C4-2B (cell line): Measurements from ENCODE around the gene ADISSP.

Experiments
- H3K27ac ChIP-seq: fragments of 450-650 bp; 2 replicates; pipeline ENCODE4 v1.5.1; 2017
- CTCF ChIP-seq: fragments of 450-650 bp; conservative IDR thresholded peaks from 2 replicates; pipeline ENCODE4 v1.5.1; 2017; ENCODE audit warnings: mild to moderate bottlenecking
- ZFX ChIP-seq: fragments of 450-650 bp; IDR thresholded peaks from 2 replicates; pipeline ENCODE4 v1.6.1; 2017

The ADISSP gene

DNA sequence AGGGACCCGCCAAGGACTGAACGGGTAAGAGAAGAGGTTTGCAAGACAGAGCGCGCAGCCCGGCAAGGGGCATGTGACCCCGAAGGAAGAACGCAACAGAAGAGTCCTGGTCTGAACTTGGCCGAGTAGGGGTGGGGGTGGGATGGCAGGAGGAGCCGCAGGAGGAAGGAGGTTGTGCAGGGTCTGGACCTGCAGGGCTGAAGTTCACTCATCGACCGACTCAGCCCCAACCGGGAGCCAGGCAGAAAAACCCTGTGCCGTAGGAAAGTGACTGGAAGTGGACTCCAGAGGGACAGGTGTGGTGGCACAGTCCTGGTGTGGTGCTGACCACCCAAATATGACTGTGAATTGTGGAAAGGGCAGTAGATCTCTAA lies 15.2 kb downstream of the ADISSP start:
- H3K27ac ChIP-seq = no peak overlapping the region
- TF ChIP-seq ZFX (no peak), CTCF (no peak)

GRCh38 chr20:3751675-3752385 lies 15.7 kb downstream of the ADISSP start:
- TF ChIP-seq CTCF (no peak), ZFX (no peak)
- H3K27ac ChIP-seq = no peak overlapping the region

GRCh38 chr20:3751305-3751674 lies 16.3 kb downstream of the ADISSP start:
- TF ChIP-seq CTCF (no peak), ZFX (no peak)

GRCh38 chr20:3749689-3750531 lies 17.6 kb downstream of the ADISSP start:
- TF ChIP-seq ZFX (no peak), CTCF (peak; percentile 78)
- no peak overlapping the region for H3K27ac ChIP-seq

More at GRCh38 chr20:3751305-3751674, 16.3 kb downstream of the ADISSP start:
- H3K27ac ChIP-seq = no peak overlapping the region

GRCh38 chr20:3749087-3749688 lies 18.4 kb downstream of the ADISSP start:
- TF ChIP-seq CTCF = no peak
- TF ChIP-seq ZFX = no peak
- no peak overlapping the region for H3K27ac ChIP-seq

- no peak overlapping the region for H3K27ac ChIP-seq
- no peak for TF ChIP-seq ZFX
- no peak for TF ChIP-seq CTCF
Measured at GRCh38 chr20:3748073-3748472, 19.5 kb downstream of the ADISSP start.

DNA sequence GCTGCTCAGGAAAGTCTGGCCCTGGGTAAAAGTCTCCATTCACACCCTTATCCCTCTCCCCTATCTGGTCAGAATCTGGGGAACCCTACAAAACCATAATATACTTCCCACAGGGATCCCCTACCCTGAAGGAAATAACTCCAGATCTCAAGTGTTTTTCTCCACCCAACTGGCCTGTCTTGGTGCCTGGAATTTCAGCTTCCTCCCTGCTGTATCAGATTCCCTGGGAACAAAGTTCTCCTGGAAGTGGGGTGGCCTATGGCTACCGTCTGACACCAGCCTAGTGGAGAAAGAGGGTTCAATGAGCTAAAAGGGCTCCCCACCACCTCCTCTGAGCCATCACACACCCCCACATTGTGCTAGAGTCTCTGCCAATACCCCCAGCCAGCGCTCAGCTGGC lies 20.1 kb downstream of the ADISSP start:
- TF ChIP-seq CTCF = no peak
- no peak for TF ChIP-seq ZFX
- H3K27ac ChIP-seq = no peak overlapping the region
